Activated CD8-positive, alpha-beta T cell treated with anti-CD3 and anti-CD28 coated beads for 36 hours (primary cell): Measurements from ENCODE around the gene LDLR. TPM values are rescaled to one million over a fixed set of nuclear protein-coding genes. Genes with fewer than 3 reads are reported as not detected.

Experiments
- ATAC-seq: fragments of 200-7000 bp; cut with Tn5 transposase; one replicate; pipeline ENCODE4 v1.10.0; 2021; ENCODE audit warnings: mild to moderate bottlenecking, moderate library complexity
- CTCF ChIA-PET: fragments of 350-600 bp; sonication (Branson Sonifier 250); formaldehyde crosslinking; loops from one replicate; lab custom pipeline; 2021; ENCODE audit warnings: antibody characterized with exemption; lab: Charles Lee
- POLR2A ChIA-PET: fragments of 350-600 bp; sonication (Branson Sonifier 250); formaldehyde crosslinking; loops from one replicate; lab custom pipeline; 2021; ENCODE audit warnings: antibody characterized with exemption; lab: Charles Lee
- DNase-seq: peaks from one replicate; pipeline ENCODE4 v3.0.0-alpha.2; 2020
- H3K27ac Mint-ChIP-seq: one replicate; pipeline ENCODE4 v1.8.0; 2021; ENCODE audit warnings: mild to moderate bottlenecking, mixed read lengths
- H3K27me3 Mint-ChIP-seq: one replicate; pipeline ENCODE4 v1.8.0; 2021; ENCODE audit warnings: mixed read lengths
- H3K36me3 Mint-ChIP-seq: one replicate; pipeline ENCODE4 v1.8.0; 2021; ENCODE audit warnings: low read depth, mixed read lengths
- H3K4me1 Mint-ChIP-seq: one replicate; pipeline ENCODE4 v1.8.0; 2021; ENCODE audit warnings: low read depth, mixed read lengths
- H3K4me3 Mint-ChIP-seq: one replicate; pipeline ENCODE4 v1.8.0; 2021; ENCODE audit warnings: mild to moderate bottlenecking, moderate library complexity, mixed read lengths
- H3K9me3 Mint-ChIP-seq: one replicate; pipeline ENCODE4 v1.8.0; 2021; ENCODE audit warnings: mixed read lengths
- CTCF ChIP-seq: fragments of 200-600 bp; IDR thresholded peaks from one replicate; pipeline ENCODE4 v1.8.0; 2022; ENCODE audit warnings: antibody characterized with exemption, mild to moderate bottlenecking
- intact Hi-C: fragments of 100-400 bp; cut with micrococcal nuclease; formaldehyde crosslinking; loops from one replicate; pipeline ENCODE4 v1.10.0; 2022
- total RNA-seq, 2 experiments: library from RNA; stranded (reverse); gene quantifications; one replicate each; pipeline ENCODE4 v1.2.3, GENCODE V29; 2021

The LDLR gene
- total RNA-seq, 2 experiments from 2014 or later, result 54.7 to 56.5 TPM

- DNase-seq, result no peak
- H3K36me3 Mint-ChIP-seq, result peaks cover 49% of the 10 kb centered on the region
- H3K4me1 Mint-ChIP-seq, result peaks cover 50% of the 10 kb centered on the region
Measured at GRCh38 chr19:11090997-11091702, 1.9 kb downstream of the LDLR start.

GRCh38 chr19:11091703-11092153 is 2.5 kb downstream of the LDLR start:
- Mint-ChIP-seq H3K9me3 (peaks cover 2% of the 10 kb centered on the region), H3K27ac (peak overlapping the region; percentile 88), H3K4me1 (peaks cover 55% of the 10 kb centered on the region), H3K27me3 (no peaks in the 10 kb centered on the region), H3K4me3 (peak overlapping the region; percentile 92), H3K36me3 (peaks cover 55% of the 10 kb centered on the region)
- intact Hi-C loops, result no loop called here
- ChIA-PET POLR2A (interaction anchor here (3.8 kb wide), 1 partner anchor 57 kb away, joined by 17 read pairs; no protein-coding TSS in a partner anchor), CTCF (interaction anchor here (2.5 to 6.0 kb wide), 2 partner anchors 35 to 56 kb away, joined by 8 to 27 read pairs; no protein-coding TSS in a partner anchor)
- TF ChIP-seq CTCF, result no peak
- DNase-seq (peak; percentile 55), ATAC-seq (no peak)

More at GRCh38 chr19:11090997-11091702, 1.9 kb downstream of the LDLR start:
- no peaks in the 10 kb centered on the region for H3K27me3 Mint-ChIP-seq
- peak overlapping the region; percentile 88 for H3K27ac Mint-ChIP-seq
- peak overlapping the region; percentile 92 for H3K4me3 Mint-ChIP-seq
- ChIA-PET POLR2A (interaction anchor here (0.6 to 3.8 kb wide), 4 partner anchors 15 to 65 kb away, joined by 3 to 17 read pairs (median 4); no protein-coding TSS in a partner anchor), CTCF (interaction anchor here (2.5 to 6.0 kb wide), 2 partner anchors 35 to 56 kb away, joined by 8 to 27 read pairs; no protein-coding TSS in a partner anchor)
- H3K9me3 Mint-ChIP-seq, result no peaks in the 10 kb centered on the region
- intact Hi-C loops, result no loop called here
- TF ChIP-seq CTCF, result no peak
- ATAC-seq, result no peak

DNA sequence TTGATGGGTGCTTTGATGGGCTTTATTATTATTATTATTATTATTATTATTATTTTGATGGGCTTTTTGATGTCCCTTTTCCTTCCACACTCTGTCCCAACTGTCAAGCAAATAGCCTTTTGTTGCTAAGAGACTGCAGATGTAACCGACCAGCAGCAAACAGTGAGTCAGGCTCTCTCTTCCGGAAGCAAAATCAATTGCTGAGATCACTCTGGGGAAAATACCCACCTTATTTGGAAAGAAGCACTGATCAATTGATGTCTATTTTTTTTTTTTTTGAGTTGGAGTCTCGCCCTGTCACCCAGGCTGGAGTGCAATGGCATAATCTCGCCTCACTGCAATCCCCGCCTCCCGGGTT is 2.9 kb downstream of the LDLR start:
- Mint-ChIP-seq H3K27me3 (no peaks in the 10 kb centered on the region), H3K27ac (peak overlapping the region; percentile 88), H3K36me3 (peaks cover 58% of the 10 kb centered on the region), H3K9me3 (peaks cover 2% of the 10 kb centered on the region), H3K4me1 (peaks cover 57% of the 10 kb centered on the region), H3K4me3 (peak overlapping the region; percentile 92)
- ATAC-seq (peak; percentile 3), DNase-seq (peak; percentile 48)
- ChIA-PET CTCF (interaction anchor here (2.5 to 6.0 kb wide), 2 partner anchors 34 to 57 kb away, joined by 8 to 27 read pairs; no protein-coding TSS in a partner anchor), POLR2A (interaction anchor here (1.1 to 3.8 kb wide), 2 partner anchors 57 to 129 kb away, joined by 3 to 17 read pairs; no protein-coding TSS in a partner anchor)
- intact Hi-C loops, result no loop called here
- TF ChIP-seq CTCF, result no peak

DNA sequence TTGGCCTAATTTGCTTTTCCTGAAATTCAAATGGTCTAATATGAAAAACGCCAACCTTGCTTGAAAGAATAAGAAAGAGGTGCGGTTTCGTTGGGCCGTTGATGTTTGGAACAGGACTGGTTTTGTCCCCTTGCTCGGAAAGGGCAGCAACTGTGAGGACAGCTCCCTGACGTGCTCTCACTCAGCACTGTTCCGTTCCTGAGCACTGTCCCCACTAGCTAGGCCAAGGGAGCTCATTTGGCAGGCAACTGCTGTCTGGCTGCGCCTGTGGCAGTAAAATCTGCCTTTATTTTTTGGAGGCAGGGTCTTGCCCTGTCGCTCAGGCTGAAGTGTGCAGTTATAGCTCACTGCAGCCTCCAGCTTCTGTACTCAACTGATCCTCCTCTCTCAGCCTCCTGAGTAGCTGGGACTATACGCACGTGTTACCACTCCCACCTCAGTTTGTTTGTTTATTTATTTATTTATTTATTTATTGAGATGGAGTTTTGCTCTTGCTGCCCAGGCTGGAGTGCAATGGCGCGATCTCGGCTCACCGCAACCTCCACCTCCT is 4.5 kb downstream of the LDLR start:
- no peak for TF ChIP-seq CTCF
- H3K27me3 Mint-ChIP-seq, result no peaks in the 10 kb centered on the region
- H3K4me3 Mint-ChIP-seq, result no peak overlapping the region
- ChIA-PET POLR2A (interaction anchor here (0.8 to 1.4 kb wide), 5 partner anchors 10 to 132 kb away, joined by 3 to 4 read pairs (median 3); no protein-coding TSS in a partner anchor), CTCF (interaction anchor here (0.9 to 3.2 kb wide), 2 partner anchors 32 to 58 kb away, joined by 5 to 22 read pairs; no protein-coding TSS in a partner anchor)
- H3K4me1 Mint-ChIP-seq, result peaks cover 54% of the 10 kb centered on the region
- peak overlapping the region; percentile 88 for H3K27ac Mint-ChIP-seq
- H3K9me3 Mint-ChIP-seq, result peaks cover 2% of the 10 kb centered on the region
- ATAC-seq (no peak), DNase-seq (no peak)
- intact Hi-C loops, result no loop called here
- H3K36me3 Mint-ChIP-seq, result peaks cover 70% of the 10 kb centered on the region
